ENCODE results near the gene SLC6A15. TPM values are rescaled to one million over a fixed set of nuclear protein-coding genes. Genes with fewer than 3 reads are reported as not detected.

Gene SLC6A15
- total RNA-seq, 4 donors from 2014 or later, result 0.40 to 1.3 (median 0.83) TPM

DNA sequence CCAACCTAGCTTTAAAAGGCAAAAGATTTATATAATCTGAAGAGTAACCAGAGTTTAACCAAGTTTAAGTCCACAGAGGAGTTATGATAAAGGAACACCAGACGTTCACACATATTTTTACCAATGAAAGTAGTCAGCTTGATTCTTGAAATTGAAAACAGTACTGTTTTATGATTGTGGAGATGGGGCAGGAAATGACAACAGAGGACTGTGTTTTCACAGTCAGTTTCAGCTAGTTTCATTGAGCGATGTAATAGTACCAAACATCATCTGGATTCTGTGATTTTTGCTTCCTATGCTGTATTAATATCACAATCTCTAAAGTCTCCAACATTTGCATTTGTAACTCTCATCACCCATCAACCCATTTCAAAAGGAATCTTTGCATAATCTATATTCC, 34.2 kb upstream of the SLC6A15 start:
- H3K4me3 ChIP-seq, result no peak overlapping the region
- no peaks in the 10 kb centered on the region for H3K4me1 ChIP-seq
- no peaks in the 10 kb centered on the region for H3K27me3 ChIP-seq
- H3K36me3 ChIP-seq, result no peaks in the 10 kb centered on the region
- H3K27ac ChIP-seq (replicated peaks in 1 of 4), result no peak overlapping the region
- DNase-seq (ENCODE audit: extremely low spot score), result no peak
- no peaks in the 10 kb centered on the region for H3K9me3 ChIP-seq
- 76% methylated on average over 2 of the region's 2 CpGs for whole genome bisulfite sequencing
- intact Hi-C loops (cut with DNase I), result no loop called here
- no peak for TF ChIP-seq POLR2AphosphoS5 (IDR thresholded peaks at IDR 0.05)
- no peak for TF ChIP-seq POLR2A (IDR thresholded peaks at IDR 0.05; ENCODE audit: low read depth)
- TF ChIP-seq EP300 (IDR thresholded peaks at IDR 0.05), result no peak
- TF ChIP-seq CTCF (IDR thresholded peaks at IDR 0.05), result no peak

DNA sequence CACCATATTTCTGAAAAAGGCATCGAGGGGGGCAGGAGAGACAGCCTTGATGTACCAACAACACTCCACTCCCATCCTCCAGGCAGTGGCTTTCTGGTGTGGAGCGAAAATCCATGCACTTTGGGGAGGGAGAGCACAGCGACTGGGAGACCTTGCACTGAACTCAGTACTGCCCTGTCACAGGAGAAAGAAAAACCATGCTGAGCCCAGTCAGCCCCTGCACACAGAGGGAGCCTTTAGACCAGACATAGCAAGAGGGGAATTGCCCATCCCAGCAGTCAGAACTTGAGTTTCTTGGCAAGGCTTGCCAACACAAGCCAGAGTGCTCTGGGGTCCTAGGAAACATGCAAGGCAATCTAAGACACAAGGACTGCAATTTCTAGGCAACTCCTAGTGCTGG, 24.8 kb upstream of the SLC6A15 start:
- TF ChIP-seq POLR2A (IDR thresholded peaks at IDR 0.05; ENCODE audit: low read depth) (no peak), EP300 (IDR thresholded peaks at IDR 0.05) (no peak), CTCF (IDR thresholded peaks at IDR 0.05) (no peak), POLR2AphosphoS5 (IDR thresholded peaks at IDR 0.05) (no peak)
- H3K36me3 ChIP-seq, result no peaks in the 10 kb centered on the region
- no peaks in the 10 kb centered on the region for H3K4me1 ChIP-seq
- no peaks in the 10 kb centered on the region for H3K9me3 ChIP-seq
- intact Hi-C loops (cut with DNase I), result no loop called here
- 82% methylated on average over 3 of the region's 3 CpGs for WGBS
- DNase-seq (ENCODE audit: extremely low spot score), result no peak
- H3K4me3 ChIP-seq, result no peak overlapping the region
- H3K27ac ChIP-seq (replicated peaks in 1 of 4), result no peak overlapping the region
- H3K27me3 ChIP-seq, result no peaks in the 10 kb centered on the region

GRCh38 chr12:84929501-84929900, 16.9 kb upstream of the SLC6A15 start:
- DNase-seq (ENCODE audit: extremely low spot score), result no peak
- intact Hi-C loops (cut with DNase I), result no loop called here
- H3K9me3 ChIP-seq, result no peaks in the 10 kb centered on the region
- H3K4me1 ChIP-seq, result no peaks in the 10 kb centered on the region
- H3K27ac ChIP-seq (replicated peaks in 1 of 4), result no peak overlapping the region
- 91% methylated on average over 1 of the region's 1 CpG for WGBS
- H3K27me3 ChIP-seq, result peaks cover 0 to 12% (median 0%) of the 10 kb centered on the region in 4 donors
- no peak overlapping the region for H3K4me3 ChIP-seq
- no peaks in the 10 kb centered on the region for H3K36me3 ChIP-seq
- TF ChIP-seq CTCF (IDR thresholded peaks at IDR 0.05), result no peak
- TF ChIP-seq EP300 (IDR thresholded peaks at IDR 0.05), result no peak
- no peak for TF ChIP-seq POLR2AphosphoS5 (IDR thresholded peaks at IDR 0.05)
- TF ChIP-seq POLR2A (IDR thresholded peaks at IDR 0.05; ENCODE audit: low read depth), result no peak

- H3K4me3 ChIP-seq, result no peak overlapping the region
- H3K9me3 ChIP-seq, result no peaks in the 10 kb centered on the region
- no peaks in the 10 kb centered on the region for H3K36me3 ChIP-seq
- WGBS, result 38% methylated on average over 2 of the region's 2 CpGs
- intact Hi-C loops (cut with DNase I), result no loop called here
- DNase-seq (ENCODE audit: extremely low spot score), result no peak
- no peak overlapping the region for H3K27ac ChIP-seq (replicated peaks in 1 of 4)
- TF ChIP-seq EP300 (IDR thresholded peaks at IDR 0.05) (no peak), POLR2A (IDR thresholded peaks at IDR 0.05; ENCODE audit: low read depth) (no peak), CTCF (IDR thresholded peaks at IDR 0.05) (no peak)
- no peaks in the 10 kb centered on the region for H3K4me1 ChIP-seq
- H3K27me3 ChIP-seq, result peaks cover 0 to 12% (median 0%) of the 10 kb centered on the region in 4 donors
These were observed 12.4 kb upstream of the SLC6A15 start for GRCh38 chr12:84924981-84925380.

- Histone ChIP-seq H3K4me3 (no peak overlapping the region), H3K27me3 (peaks cover 0 to 12% (median 0%) of the 10 kb centered on the region in 4 donors), H3K27ac (replicated peaks in 1 of 4) (no peak overlapping the region), H3K36me3 (no peaks in the 10 kb centered on the region), H3K9me3 (no peaks in the 10 kb centered on the region), H3K4me1 (no peaks in the 10 kb centered on the region)
- intact Hi-C loops (cut with DNase I), result no loop called here
- no peak for TF ChIP-seq CTCF (IDR thresholded peaks at IDR 0.05)
- no peak for TF ChIP-seq POLR2A (IDR thresholded peaks at IDR 0.05; ENCODE audit: low read depth)
- no peak for TF ChIP-seq EP300 (IDR thresholded peaks at IDR 0.05)
- no peak for DNase-seq (ENCODE audit: extremely low spot score)
- WGBS, result 60% methylated on average over 2 of the region's 2 CpGs
These were observed 10.1 kb upstream of the SLC6A15 start for GRCh38 chr12:84922693-84923092.

Data from esophagus muscularis mucosa (tissue), 4 donors.